Measurements from ENCODE around the gene TOMM7. TPM values are rescaled to one million over a fixed set of nuclear protein-coding genes. Genes with fewer than 3 reads are reported as not detected.

TOMM7 gene
- total and polyA plus RNA-seq, 10 of the 15 experiments (the other 5 are each of a cell fraction or from before 2014, with no cell fraction given): 151 to 1,497 (median 322) TPM

GRCh38 chr7:22864301-22864700 lies 41.7 kb upstream of the TOMM7 start:
- Histone ChIP-seq H4K20me1 (ENCODE audit: control insufficient read depth, insufficient read depth) (no peaks in the 10 kb centered on the region), H3K4me2 (ENCODE audit: control insufficient read depth, insufficient read depth) (no peak overlapping the region), H3K9me3 (replicated peaks; ENCODE audit: control insufficient read depth, insufficient read depth, low read length) (no peaks in the 10 kb centered on the region; the same call in 2 of the 3 replicates), H2AFZ (ENCODE audit: control insufficient read depth, low read depth, low read length) (no peak overlapping the region), H3K4me3 (no peak overlapping the region), H3K9ac (ENCODE audit: control insufficient read depth, insufficient read depth, low read length) (no peak overlapping the region), H3K4me1 (ENCODE audit: control insufficient read depth, insufficient read depth, low read length) (no peaks in the 10 kb centered on the region; the same call in none of the 2 replicates), H3K27ac (ENCODE audit: control insufficient read depth, insufficient read depth) (no peak overlapping the region), H3K27me3 (replicated peaks in 1 of 2; ENCODE audit: control insufficient read depth in 2 of 2, insufficient read depth in 2 of 2, low read length in 1 of 2) (no peaks in the 10 kb centered on the region), H3K79me2 (ENCODE audit: control insufficient read depth, insufficient read depth, low read length) (no peaks in the 10 kb centered on the region), H3K36me3 (ENCODE audit: control insufficient read depth in 2 of 2, insufficient read depth in 2 of 2, low read length in 1 of 2) (peaks cover 0 to 1% of the 10 kb centered on the region in 2 experiments; a peak in 1 of 4 replicates)
- ATAC-seq (no peak), DNase-seq (ENCODE audit: low read depth, low spot score) (no peak), FAIRE-seq (no peak)
- RAD21 ChIA-PET (ENCODE audit: unreplicated experiment): interaction anchor here (1.2 kb wide), 1 partner anchor 8 kb away, joined by 5 read pairs; no protein-coding TSS in a partner anchor
- in situ Hi-C loops (cut with MboI): no loop called here
- WGBS (ENCODE audit: insufficient coverage, insufficient replicate concordance, low lambda C conversion rate, missing lambda C conversion rate): 100% methylated on average over 1 of the region's 1 CpG
- POLR2A ChIA-PET: interaction anchor here (1.1 kb wide), 1 partner anchor 106 kb away, joined by 3 read pairs; no protein-coding TSS in a partner anchor
- SMC1A ChIA-PET (ENCODE audit: uncharacterized antibody, unreplicated experiment): interaction anchor here (1.2 kb wide), 2 partner anchors 8 to 21 kb away, joined by 5 read pairs; no protein-coding TSS in a partner anchor
- CTCF ChIA-PET: interaction anchor here (0.9 to 1.2 kb wide), 3 partner anchors 9 to 222 kb away, joined by 3 to 4 read pairs (median 3); no protein-coding TSS in a partner anchor
- BruUV-seq (replicated peaks): no TSS peak
- intact Hi-C loops (cut with micrococcal nuclease; ENCODE audit: unreplicated experiment): no loop called here
- TF ChIP-seq ZBTB33 (IDR thresholded peaks at IDR 0.05) (no peak), IRF5 (IDR thresholded peaks at IDR 0.05; ENCODE audit: borderline replicate concordance) (no peak), SREBF2 (IDR thresholded peaks at IDR 0.05; ENCODE audit: low read length) (no peak), CHD4 (IDR thresholded peaks at IDR 0.05) (no peak), ZSCAN29 (IDR thresholded peaks at IDR 0.05) (no peak), YY1 (IDR thresholded peaks at IDR 0.05; ENCODE audit: low read depth, low read length) (no peak), SUPT20H (IDR thresholded peaks at IDR 0.05; ENCODE audit: borderline replicate concordance, control insufficient read depth, low read depth, low read length) (no peak), DPF2 (IDR thresholded peaks at IDR 0.05) (no peak), NR2C1 (IDR thresholded peaks at IDR 0.05) (no peak), STAT3 (IDR thresholded peaks at IDR 0.05; ENCODE audit: low read depth, low read length) (no peak), CTCF (IDR thresholded peaks at IDR 0.05 in 2 of 3, conservative IDR thresholded peaks at IDR 0.05 in 1 of 3; ENCODE audit: control insufficient read depth in 2 of 3, extremely low read depth in 1 of 3, insufficient read depth in 1 of 3, low read depth in 3 of 3, low read length in 3 of 3) (no peak), BHLHE40 (IDR thresholded peaks at IDR 0.05; ENCODE audit: borderline replicate concordance in 1 of 2, low read depth in 2 of 2, low read length in 1 of 2) (no peak), NFIC (IDR thresholded peaks at IDR 0.05; ENCODE audit: low read depth, low read length) (no peak), SKIL (IDR thresholded peaks at IDR 0.05; ENCODE audit: low read depth, poor library complexity, severe bottlenecking) (no peak)
